HepG2 (cell line): ENCODE results near the gene UNC119B. TPM values are rescaled to one million over a fixed set of nuclear protein-coding genes. Genes with fewer than 3 reads are reported as not detected.

ENCODE experiments used
- ASH2L ChIP-seq: fragments of 300-600, 200-600 bp; sonication (generic); IDR thresholded peaks from 2 replicates; pipeline ENCODE4 v1.7.0; 2017; ENCODE audit warnings: low read depth, mild to moderate bottlenecking, moderate library complexity, mixed read lengths, low read length; ENCODE audit not compliant: insufficient read length
- CREBL2 ChIP-seq: sonication (generic); formaldehyde crosslinking; IDR thresholded peaks from 2 replicates; pipeline ENCODE4 v1.8.1; 2023; ENCODE audit warnings: missing genetic modification reagents, mild to moderate bottlenecking, borderline replicate concordance
- CSRNP2 ChIP-seq: sonication (generic); formaldehyde crosslinking; conservative IDR thresholded peaks from 2 replicates; pipeline ENCODE4 v1.8.0; 2022; ENCODE audit warnings: low read depth, missing genetic modification reagents
- FOXP1 ChIP-seq, 2 experiments: fragments of 450-650 bp in 1 of 2; IDR thresholded peaks; 2 replicates each; pipeline ENCODE4 v1.6.1; 2017 to 2018; ENCODE audit warnings: antibody characterized with exemption in 1 of 2
- GRHL1 ChIP-seq: sonication (generic); formaldehyde crosslinking; conservative IDR thresholded peaks from 2 replicates; pipeline ENCODE4 v1.8.0; 2022; ENCODE audit warnings: missing genetic modification reagents
- IRF9 ChIP-seq: sonication (generic); formaldehyde crosslinking; IDR thresholded peaks from 2 replicates; pipeline ENCODE4 v1.8.0; 2022; ENCODE audit warnings: missing genetic modification reagents, mild to moderate bottlenecking, borderline replicate concordance
- PHF8 ChIP-seq: sonication (generic); formaldehyde crosslinking; IDR thresholded peaks from 2 replicates; pipeline ENCODE4 v1.5.0; 2020; ENCODE audit warnings: missing genetic modification reagents
- PLSCR1 ChIP-seq: sonication (generic); formaldehyde crosslinking; IDR thresholded peaks from 2 replicates; pipeline ENCODE4 v1.5.0; 2020; ENCODE audit warnings: missing genetic modification reagents, mild to moderate bottlenecking, borderline replicate concordance
- PRDM10 ChIP-seq: sonication (generic); formaldehyde crosslinking; IDR thresholded peaks from 2 replicates; pipeline ENCODE4 v1.4.0; 2020; ENCODE audit warnings: low read depth, missing genetic modification reagents
- SRSF4 ChIP-seq: fragments of 200-400 bp; formaldehyde crosslinking; IDR thresholded peaks from one replicate; pipeline ENCODE4 v1.6.1; 2018; ENCODE audit warnings: mild to moderate bottlenecking, low read depth, low read length, moderate library complexity; ENCODE audit not compliant: poor library complexity, severe bottlenecking
- TCF7L2 ChIP-seq: IDR thresholded peaks from 2 replicates; pipeline ENCODE4 v1.6.1; 2011; ENCODE audit warnings: mild to moderate bottlenecking, low read depth, low read length, moderate library complexity
- TFE3 ChIP-seq: IDR thresholded peaks from 2 replicates; pipeline ENCODE4 v1.6.1; 2016
- ZFY ChIP-seq: sonication (generic); formaldehyde crosslinking; IDR thresholded peaks from 2 replicates; pipeline ENCODE4 v1.4.0; 2020; ENCODE audit warnings: missing genetic modification reagents
- ZNF282 ChIP-seq: fragments of 450-650 bp; IDR thresholded peaks from 2 replicates; pipeline ENCODE4 v1.6.1; 2018; ENCODE audit not compliant: partially characterized antibody
- ZNF607 ChIP-seq: sonication (generic); formaldehyde crosslinking; IDR thresholded peaks from 2 replicates; pipeline ENCODE4 v1.5.1; 2020; ENCODE audit warnings: missing genetic modification reagents, mild to moderate bottlenecking, borderline replicate concordance
- polyA plus RNA-seq, 8 experiments: library from polyadenylated mRNA; depleted of rRNA in 3 of 8; stranded (reverse) in 7 of 8; unstranded in 1 of 8; fragments of >200 nt; fragmentation: Illumina TruSeq in 4 of 8; extraction: Trizol in 4 of 8; gene quantifications; 2 replicates each; pipeline versions ENCODE4 v1.2.1 to v1.2.3, GENCODE V29; 2011 to 2016; ENCODE audit warnings: low read depth in 4 of 8, missing spikeins in 1 of 8, mixed read lengths in 1 of 8; ENCODE audit not compliant: insufficient read depth in 1 of 8
- total RNA-seq, 5 experiments: library from RNA; depleted of rRNA; stranded (reverse); fragments of >200 nt; fragmentation: Illumina TruSeq; extraction: Trizol; gene quantifications; 2 replicates each; pipeline ENCODE4 v1.2.3, GENCODE V29; 2016; ENCODE audit warnings: low read depth in 1 of 5

The UNC119B gene
- total and polyA plus RNA-seq, 2 of the 13 experiments (the other 11 are each of a cell fraction or from before 2014, with no cell fraction given), result 19.6 to 19.7 TPM

- TF ChIP-seq CSRNP2 (CRISPR knock-in tag) (no peak), TFE3 (CRISPR knock-in tag) (no peak), TCF7L2 (no peak), ASH2L (peak; percentile 60), PRDM10 (CRISPR knock-in tag) (peak; percentile 40; the same call in 1 of the 2 replicates), GRHL1 (CRISPR knock-in tag) (no peak), IRF9 (CRISPR knock-in tag) (peak; percentile 84; the same call in 1 of the 2 replicates), PLSCR1 (CRISPR knock-in tag) (no peak), ZNF607 (CRISPR knock-in tag) (peak; percentile 71; the same call in 1 of the 2 replicates), SRSF4 (no peak), ZFY (CRISPR knock-in tag) (peak; percentile 91), FOXP1 (IDR thresholded peaks at IDR 0.05) (no peak), FOXP1 (CRISPR knock-in tag; IDR thresholded peaks at IDR 0.05) (no peak), CREBL2 (CRISPR knock-in tag) (no peak), PHF8 (CRISPR knock-in tag) (peak; percentile 61), ZNF282 (no peak)
Measured at GRCh38 chr12:120710031-120710804, at the start of gene UNC119B (continued).
